KMS-11 (cell line): ENCODE data around the gene UBTD2.

Experiments
- H2AFZ ChIP-seq: fragments of 200-600 bp; sonication (generic); 2 replicates; pipeline ENCODE4 v1.6.1; 2016; ENCODE audit warnings: antibody characterized with exemption, mixed run types, low read depth
- H3K27ac ChIP-seq: fragments of 200-600 bp; sonication (generic); 2 replicates; pipeline ENCODE4 v1.6.1; 2016; ENCODE audit warnings: mild to moderate bottlenecking, mixed run types
- H3K27me3 ChIP-seq: fragments of 200-600 bp; sonication (generic); 2 replicates; pipeline ENCODE4 v1.6.1; 2017; ENCODE audit warnings: mild to moderate bottlenecking, low read depth, mixed run types, moderate library complexity; ENCODE audit not compliant: insufficient read depth
- H3K36me3 ChIP-seq: fragments of 200-600 bp; sonication (generic); 2 replicates; pipeline ENCODE4 v1.6.1; 2017; ENCODE audit warnings: mild to moderate bottlenecking, mixed run types; ENCODE audit not compliant: insufficient read depth
- H3K4me1 ChIP-seq: fragments of 200-600 bp; sonication (generic); 2 replicates; pipeline ENCODE4 v1.6.1; 2016; ENCODE audit warnings: mild to moderate bottlenecking, low read depth, mixed run types; ENCODE audit not compliant: poor library complexity, severe bottlenecking
- H3K4me2 ChIP-seq: fragments of 200-600 bp; sonication (generic); 2 replicates; pipeline ENCODE4 v1.7.0; 2016; ENCODE audit warnings: mild to moderate bottlenecking, mixed run types
- H3K4me3 ChIP-seq: fragments of 200-600 bp; sonication (generic); IDR thresholded peaks from 2 replicates; pipeline ENCODE4 v1.6.1; 2017; ENCODE audit warnings: low read depth, low read length, mixed read lengths; ENCODE audit not compliant: insufficient read depth
- H3K79me2 ChIP-seq: fragments of 200-600 bp; sonication (generic); 2 replicates; pipeline ENCODE4 v1.6.1; 2016; ENCODE audit warnings: low read depth, mixed run types; ENCODE audit not compliant: insufficient read depth
- H3K9ac ChIP-seq: fragments of 200-600 bp; sonication (generic); 2 replicates; pipeline ENCODE4 v1.6.1; 2016; ENCODE audit warnings: mild to moderate bottlenecking, mixed run types
- H4K20me1 ChIP-seq: fragments of 200-600 bp; sonication (generic); 2 replicates; pipeline ENCODE4 v1.6.1; 2016; ENCODE audit warnings: mild to moderate bottlenecking, mixed run types; ENCODE audit not compliant: insufficient read depth
- TF ChIP-seq, protein P1 (sequence below): fragments of 200-600 bp; sonication (generic); conservative IDR thresholded peaks from 2 replicates; pipeline ENCODE4 v1.6.1; 2017; ENCODE audit warnings: low read depth, mild to moderate bottlenecking, antibody characterized with exemption, low read length, moderate library complexity, mixed read lengths

The UBTD2 gene

DNA sequence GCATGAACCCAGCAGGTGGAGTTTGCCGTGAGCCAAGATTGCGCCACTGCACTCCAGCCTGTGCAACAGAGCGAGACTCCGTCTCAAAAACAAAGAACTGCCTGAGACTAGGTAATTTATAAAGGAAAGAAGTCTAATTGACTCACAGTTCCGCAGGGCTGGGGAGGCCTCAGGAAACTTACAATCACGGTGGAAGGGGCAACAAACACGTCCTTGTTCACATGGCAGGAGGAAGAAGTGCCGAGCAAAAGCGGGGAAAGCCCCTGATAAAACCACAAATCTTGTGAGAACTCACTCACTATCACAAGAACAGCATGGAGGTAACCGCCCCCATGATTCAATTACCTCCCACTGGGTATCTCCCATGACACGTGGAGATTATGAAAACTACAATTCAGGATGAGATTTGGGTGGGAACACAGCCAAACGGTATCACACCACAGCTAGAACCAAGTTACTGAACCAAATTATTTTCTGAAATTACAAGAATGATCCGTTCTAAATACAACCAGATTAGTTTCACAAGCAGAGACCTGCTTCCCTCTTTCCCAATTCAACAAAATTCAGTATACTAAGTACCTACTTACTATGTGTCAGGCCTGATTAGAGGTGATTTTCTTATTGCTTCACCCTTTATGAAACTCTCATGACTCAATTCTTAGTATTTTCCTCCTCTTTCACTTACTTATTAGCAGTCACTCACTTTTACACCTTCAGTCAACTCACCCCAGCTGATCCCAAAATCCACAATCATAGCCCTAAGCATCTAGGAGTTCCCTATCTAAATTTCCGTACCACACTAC lies 8.4 kb downstream of the UBTD2 start:
- Histone ChIP-seq H3K27me3 (no peaks in the 10 kb centered on the region), H3K4me2 (no peak overlapping the region), H3K4me1 (no peaks in the 10 kb centered on the region), H3K4me3 (no peak overlapping the region), H4K20me1 (no peaks in the 10 kb centered on the region), H3K36me3 (no peaks in the 10 kb centered on the region), H3K79me2 (no peaks in the 10 kb centered on the region), H3K9ac (no peak overlapping the region), H2AFZ (no peak overlapping the region), H3K27ac (no peak overlapping the region)
- TF ChIP-seq, protein P1, sequence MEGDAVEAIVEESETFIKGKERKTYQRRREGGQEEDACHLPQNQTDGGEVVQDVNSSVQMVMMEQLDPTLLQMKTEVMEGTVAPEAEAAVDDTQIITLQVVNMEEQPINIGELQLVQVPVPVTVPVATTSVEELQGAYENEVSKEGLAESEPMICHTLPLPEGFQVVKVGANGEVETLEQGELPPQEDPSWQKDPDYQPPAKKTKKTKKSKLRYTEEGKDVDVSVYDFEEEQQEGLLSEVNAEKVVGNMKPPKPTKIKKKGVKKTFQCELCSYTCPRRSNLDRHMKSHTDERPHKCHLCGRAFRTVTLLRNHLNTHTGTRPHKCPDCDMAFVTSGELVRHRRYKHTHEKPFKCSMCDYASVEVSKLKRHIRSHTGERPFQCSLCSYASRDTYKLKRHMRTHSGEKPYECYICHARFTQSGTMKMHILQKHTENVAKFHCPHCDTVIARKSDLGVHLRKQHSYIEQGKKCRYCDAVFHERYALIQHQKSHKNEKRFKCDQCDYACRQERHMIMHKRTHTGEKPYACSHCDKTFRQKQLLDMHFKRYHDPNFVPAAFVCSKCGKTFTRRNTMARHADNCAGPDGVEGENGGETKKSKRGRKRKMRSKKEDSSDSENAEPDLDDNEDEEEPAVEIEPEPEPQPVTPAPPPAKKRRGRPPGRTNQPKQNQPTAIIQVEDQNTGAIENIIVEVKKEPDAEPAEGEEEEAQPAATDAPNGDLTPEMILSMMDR: no peak

DNA sequence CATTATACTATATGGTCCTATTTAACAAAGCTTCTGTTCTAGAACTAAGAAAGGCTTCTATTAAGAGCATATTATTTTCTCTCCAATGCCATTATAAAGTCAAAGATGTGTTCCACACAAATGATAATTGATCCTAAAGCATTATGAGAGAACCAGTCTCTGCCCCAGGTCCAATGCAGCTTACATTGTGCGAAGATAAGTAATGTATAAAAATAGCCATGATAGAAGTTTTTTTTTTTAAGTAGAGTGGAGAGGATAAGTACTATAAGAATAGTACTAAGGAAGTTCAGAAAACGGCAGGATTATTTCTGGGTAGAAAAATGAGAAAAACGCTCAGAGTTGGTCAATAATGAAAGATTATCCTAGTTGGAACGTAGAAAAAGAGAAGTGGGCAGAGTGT lies 15.6 kb downstream of the UBTD2 start:
- H3K27me3 ChIP-seq: no peaks in the 10 kb centered on the region
- H3K79me2 ChIP-seq: no peaks in the 10 kb centered on the region
- H3K4me1 ChIP-seq: no peaks in the 10 kb centered on the region
- TF ChIP-seq, protein P1: no peak
- no peak overlapping the region for H3K9ac ChIP-seq
- no peak overlapping the region for H3K4me3 ChIP-seq
- H4K20me1 ChIP-seq: no peaks in the 10 kb centered on the region
- H3K27ac ChIP-seq: no peak overlapping the region
- H2AFZ ChIP-seq: no peak overlapping the region
- H3K4me2 ChIP-seq: no peak overlapping the region
- no peaks in the 10 kb centered on the region for H3K36me3 ChIP-seq

DNA sequence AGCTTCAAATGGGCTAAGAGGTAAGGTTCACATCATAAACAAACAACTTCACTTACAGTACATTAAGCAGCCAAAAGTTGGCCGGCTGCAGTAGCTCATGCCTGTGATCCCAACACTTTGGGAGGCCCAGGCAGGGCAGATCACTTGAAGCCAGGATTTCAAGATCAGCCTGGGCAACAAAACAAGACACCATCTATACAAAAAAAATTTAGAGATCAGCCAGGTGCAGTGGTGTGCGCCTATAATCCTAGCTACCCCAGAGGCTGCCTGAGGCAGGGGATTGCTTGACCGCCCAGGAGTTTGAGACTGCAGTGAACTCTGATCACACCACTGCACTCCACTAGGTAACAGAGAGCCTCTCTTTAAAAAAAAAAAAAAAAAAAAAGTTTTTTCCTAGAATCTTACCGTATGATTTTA lies 16.9 kb downstream of the UBTD2 start:
- Histone ChIP-seq H4K20me1 (no peaks in the 10 kb centered on the region), H3K4me3 (no peak overlapping the region), H3K27me3 (no peaks in the 10 kb centered on the region), H3K4me2 (no peak overlapping the region), H3K27ac (no peak overlapping the region), H3K9ac (no peak overlapping the region), H3K4me1 (no peaks in the 10 kb centered on the region), H3K36me3 (no peaks in the 10 kb centered on the region), H3K79me2 (no peaks in the 10 kb centered on the region), H2AFZ (no peak overlapping the region)
- TF ChIP-seq, protein P1: no peak

DNA sequence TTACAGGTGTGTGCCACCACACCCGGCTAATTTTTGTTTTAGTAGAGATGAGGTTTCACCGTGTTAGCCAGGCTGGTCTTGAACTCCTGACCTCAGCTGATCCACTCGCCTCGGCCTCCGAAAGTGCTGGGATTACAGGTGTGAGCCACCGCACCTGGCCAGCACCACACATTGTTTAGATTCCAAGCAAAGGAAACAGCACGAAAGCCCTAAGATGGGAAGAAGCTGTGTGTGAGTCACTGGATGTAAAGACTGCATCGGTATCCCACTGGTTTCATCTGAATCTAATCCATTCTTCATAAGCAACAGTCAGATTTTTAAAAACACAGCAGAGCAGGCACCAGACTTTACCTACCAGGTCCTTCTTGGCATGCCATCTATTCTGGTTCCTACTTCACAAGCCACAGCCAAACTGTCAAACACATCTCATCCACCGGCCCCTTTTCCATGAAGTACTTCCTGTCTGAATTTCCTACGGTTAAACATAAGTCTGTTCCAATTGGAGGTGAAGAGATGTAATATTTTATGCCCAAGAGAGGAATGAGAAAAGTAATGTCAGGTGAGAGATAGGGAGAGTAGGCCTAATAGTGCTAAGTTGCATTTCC lies 17.4 kb downstream of the UBTD2 start:
- no peaks in the 10 kb centered on the region for H3K79me2 ChIP-seq
- no peaks in the 10 kb centered on the region for H3K36me3 ChIP-seq
- H3K4me1 ChIP-seq: no peaks in the 10 kb centered on the region
- H4K20me1 ChIP-seq: no peaks in the 10 kb centered on the region
- no peak overlapping the region for H3K4me3 ChIP-seq
- H3K27ac ChIP-seq: no peak overlapping the region
- no peak overlapping the region for H3K9ac ChIP-seq
- no peak overlapping the region for H2AFZ ChIP-seq
- TF ChIP-seq, protein P1: no peak
- H3K4me2 ChIP-seq: no peak overlapping the region
- no peaks in the 10 kb centered on the region for H3K27me3 ChIP-seq
